Astrocyte of the cerebellum (primary cell): Measurements from ENCODE around the gene SERPINE2.
A peak's percentile ranks its signal among the peaks of the same experiment; 100 is the strongest.
"Not testable (repeated sequence)": the region's sequence is repeated elsewhere in the genome, so short reads cannot be mapped to it uniquely, and the experiment has no call there.

Source experiments
- DNase-seq: peaks from one replicate; pipeline ENCODE4 v3.0.0-alpha.2; 2011; ENCODE audit warnings: low read depth
- H3K4me3 ChIP-seq: 2 replicates; pipeline ENCODE4 v1.5.1; 2011; ENCODE audit warnings: mild to moderate bottlenecking, low read depth, low read length, moderate library complexity
- CTCF ChIP-seq: IDR thresholded peaks from 2 replicates; pipeline ENCODE4 v1.5.1; 2012; ENCODE audit warnings: low read length, low read depth, moderate library complexity, mild to moderate bottlenecking; ENCODE audit errors: missing control alignments
- in situ Hi-C: cut with HindIII; loops from 2 replicates; pipeline ENCODE4 v1.10.0; 2017; ENCODE audit warnings: low sequenced_read_pairs

Gene SERPINE2

GRCh38 chr2:224009605-224010315 is 29.3 kb downstream of the SERPINE2 start:
- TF ChIP-seq CTCF = no peak
- in situ Hi-C loops = no loop called here
- peak; percentile 13 for DNase-seq
- no peak overlapping the region for H3K4me3 ChIP-seq

- in situ Hi-C loops = no loop called here
- H3K4me3 ChIP-seq = no peak overlapping the region
- no peak for DNase-seq
- no peak for TF ChIP-seq CTCF
Measured at GRCh38 chr2:224008702-224009261, 30.3 kb downstream of the SERPINE2 start.

GRCh38 chr2:224004105-224004695 is 34.9 kb downstream of the SERPINE2 start:
- TF ChIP-seq CTCF = no peak
- in situ Hi-C loops = no loop called here
- H3K4me3 ChIP-seq = no peak overlapping the region
- no peak for DNase-seq

- in situ Hi-C loops, DNase-seq, H3K4me3 ChIP-seq: not testable (repeated sequence)
Measured at GRCh38 chr2:224000662-224001061, 38.4 kb downstream of the SERPINE2 start.

- no peak for TF ChIP-seq CTCF
- in situ Hi-C loops = loop anchor here (25.0 kb wide), 1 partner anchor 287 kb away; no protein-coding TSS in a partner anchor
- DNase-seq = no peak
- H3K4me3 ChIP-seq = no peak overlapping the region
Measured at GRCh38 chr2:223999862-224000261, 39.2 kb downstream of the SERPINE2 start.

- DNase-seq = peak; percentile 81
- no peak overlapping the region for H3K4me3 ChIP-seq
- in situ Hi-C loops = loop anchor here (25.0 kb wide), 1 partner anchor 288 kb away; no protein-coding TSS in a partner anchor
- no peak for TF ChIP-seq CTCF
Measured at GRCh38 chr2:223998948-223999347, 40.1 kb downstream of the SERPINE2 start.

GRCh38 chr2:223997938-223998337 is 41.1 kb downstream of the SERPINE2 start:
- TF ChIP-seq CTCF = no peak
- H3K4me3 ChIP-seq = no peak overlapping the region
- no peak for DNase-seq
- in situ Hi-C loops = loop anchor here (25.0 kb wide), 1 partner anchor 289 kb away; no protein-coding TSS in a partner anchor
